ENCODE data around the gene MTFP1. TPM values are rescaled to one million over a fixed set of nuclear protein-coding genes. Genes with fewer than 3 reads are reported as not detected.

Gene MTFP1
- total and polyA plus RNA-seq, 2 experiments from 2014 or later = 54.6 to 64.1 TPM

GRCh38 chr22:30393322-30393680 lies 32.3 kb upstream of the MTFP1 start (continued):
- TF ChIP-seq ETS1 (IDR thresholded peaks at IDR 0.05) (no peak), ZNF331 (CRISPR knock-in tag; IDR thresholded peaks at IDR 0.05; ENCODE audit: low read depth) (no peak), JUNB (IDR thresholded peaks at IDR 0.05; ENCODE audit: unreplicated experiment) (no peak), STAT1 (IDR thresholded peaks at IDR 0.05; ENCODE audit: unreplicated experiment) (no peak), EZH2phosphoT487 (IDR thresholded peaks at IDR 0.05; ENCODE audit: unreplicated experiment) (no peak)

GRCh38 chr22:30393885-30394284 lies 31.7 kb upstream of the MTFP1 start:
- Histone ChIP-seq H3K27ac (ENCODE audit: low read depth) (no peak overlapping the region), H3K4me1 (ENCODE audit: insufficient read depth) (peaks cover 22% of the 10 kb centered on the region), H2AFZ (no peak overlapping the region), H3K79me2 (replicated peaks; ENCODE audit: insufficient read depth) (no peaks in the 10 kb centered on the region), H3K9me2 (ENCODE audit: insufficient read depth) (no peaks in the 10 kb centered on the region), H3F3A (replicated peaks; ENCODE audit: low read depth) (no peaks in the 10 kb centered on the region), H3K4me2 (no peak overlapping the region), H3K27me3 (ENCODE audit: insufficient read depth) (peaks cover 34% of the 10 kb centered on the region), H3K36me3 (ENCODE audit: insufficient read depth) (no peaks in the 10 kb centered on the region), H3K4me3 (no peak overlapping the region), H4K20me1 (replicated peaks; ENCODE audit: insufficient read depth) (no peaks in the 10 kb centered on the region)
- peaks cover 34% of the 10 kb centered on the region for H3K4me1 Mint-ChIP-seq
- ATAC-seq = no peak
- no peak for DNase-seq (ENCODE audit: low spot score)
- H3K4me3 Mint-ChIP-seq = no peak overlapping the region
- H3K36me3 Mint-ChIP-seq (ENCODE audit: low read depth) = peaks cover 4% of the 10 kb centered on the region
- peaks cover 16% of the 10 kb centered on the region for H3K9me3 Mint-ChIP-seq
- peaks cover 40% of the 10 kb centered on the region for H3K27me3 Mint-ChIP-seq (ENCODE audit: insufficient read depth, low read depth, poor library complexity)
- no peak overlapping the region for H3K27ac Mint-ChIP-seq
- no peak for TF ChIP-seq POLR2AphosphoS5 (IDR thresholded peaks at IDR 0.05; ENCODE audit: low read depth)
- TF ChIP-seq NANOG (IDR thresholded peaks at IDR 0.05; ENCODE audit: borderline replicate concordance) = no peak
- no peak for TF ChIP-seq ZNF114 (CRISPR knock-in tag; IDR thresholded peaks at IDR 0.05)
- TF ChIP-seq JUNB (IDR thresholded peaks at IDR 0.05; ENCODE audit: unreplicated experiment) = no peak
- no peak for TF ChIP-seq STAT1 (IDR thresholded peaks at IDR 0.05; ENCODE audit: unreplicated experiment)
- TF ChIP-seq REST (IDR thresholded peaks at IDR 0.05; ENCODE audit: unreplicated experiment) = no peak
- TF ChIP-seq ETS1 (IDR thresholded peaks at IDR 0.05) = no peak
- TF ChIP-seq, protein P1, sequence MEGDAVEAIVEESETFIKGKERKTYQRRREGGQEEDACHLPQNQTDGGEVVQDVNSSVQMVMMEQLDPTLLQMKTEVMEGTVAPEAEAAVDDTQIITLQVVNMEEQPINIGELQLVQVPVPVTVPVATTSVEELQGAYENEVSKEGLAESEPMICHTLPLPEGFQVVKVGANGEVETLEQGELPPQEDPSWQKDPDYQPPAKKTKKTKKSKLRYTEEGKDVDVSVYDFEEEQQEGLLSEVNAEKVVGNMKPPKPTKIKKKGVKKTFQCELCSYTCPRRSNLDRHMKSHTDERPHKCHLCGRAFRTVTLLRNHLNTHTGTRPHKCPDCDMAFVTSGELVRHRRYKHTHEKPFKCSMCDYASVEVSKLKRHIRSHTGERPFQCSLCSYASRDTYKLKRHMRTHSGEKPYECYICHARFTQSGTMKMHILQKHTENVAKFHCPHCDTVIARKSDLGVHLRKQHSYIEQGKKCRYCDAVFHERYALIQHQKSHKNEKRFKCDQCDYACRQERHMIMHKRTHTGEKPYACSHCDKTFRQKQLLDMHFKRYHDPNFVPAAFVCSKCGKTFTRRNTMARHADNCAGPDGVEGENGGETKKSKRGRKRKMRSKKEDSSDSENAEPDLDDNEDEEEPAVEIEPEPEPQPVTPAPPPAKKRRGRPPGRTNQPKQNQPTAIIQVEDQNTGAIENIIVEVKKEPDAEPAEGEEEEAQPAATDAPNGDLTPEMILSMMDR (conservative IDR thresholded peaks at IDR 0.05; ENCODE audit: low read depth in 2 of 2) = no peak
- TF ChIP-seq EZH2phosphoT487 (IDR thresholded peaks at IDR 0.05; ENCODE audit: unreplicated experiment) = no peak
- TF ChIP-seq ZNF462 (CRISPR knock-in tag; IDR thresholded peaks at IDR 0.05) = no peak
- no peak for TF ChIP-seq ZNF331 (CRISPR knock-in tag; IDR thresholded peaks at IDR 0.05; ENCODE audit: low read depth)

Data from GM23338 (cell line).